Measurements from ENCODE around the gene TWIST1. TPM values are rescaled to one million over a fixed set of nuclear protein-coding genes. Genes with fewer than 3 reads are reported as not detected.

The TWIST1 gene
- total RNA-seq, 1 experiment from 2014 or later, result not detected

- no peak overlapping the region for H4K8ac ChIP-seq (replicated peaks; ENCODE audit: insufficient read length, low read depth, low read length)
These were observed 16.0 kb downstream of the TWIST1 start for GRCh38 chr7:19101472-19101871.

More at GRCh38 chr7:19101472-19101871, 16.0 kb downstream of the TWIST1 start:
- no peak overlapping the region for H2BK12ac ChIP-seq (ENCODE audit: insufficient read length, low read depth, low read length)
- H3K27ac ChIP-seq (ENCODE audit: insufficient read length, low read depth, low read length), result no peak overlapping the region
- no peak overlapping the region for H3K14ac ChIP-seq (ENCODE audit: insufficient read depth, low read length)
- H3K9me3 Mint-ChIP-seq, result no peaks in the 10 kb centered on the region
- no peak overlapping the region for H2BK20ac ChIP-seq (ENCODE audit: low read depth, low read length, poor library complexity, severe bottlenecking)
- peaks cover 20 to 21% of the 10 kb centered on the region in 2 experiments for H3K4me1 Mint-ChIP-seq
- no peaks in the 10 kb centered on the region for H3K36me3 Mint-ChIP-seq (ENCODE audit: insufficient read depth in 1 of 3, low read depth in 3 of 3)
- peaks cover 22% of the 10 kb centered on the region for H3K27me3 ChIP-seq (ENCODE audit: insufficient read depth, low read length)
- no peak overlapping the region for H3K18ac ChIP-seq (ENCODE audit: insufficient read length, low read depth, low read length)
- H3K27me3 Mint-ChIP-seq (ENCODE audit: low read depth), result peaks cover 60% of the 10 kb centered on the region
- no peak overlapping the region for H3K9ac ChIP-seq (ENCODE audit: extremely low read depth, insufficient read length, low read length)
- H4K5ac ChIP-seq (ENCODE audit: insufficient read length, low read depth, low read length), result no peak overlapping the region
- H3K4me3 Mint-ChIP-seq, result no peak overlapping the region
- H2AK5ac ChIP-seq (ENCODE audit: insufficient read length, low read length), result no peak overlapping the region
- no peak overlapping the region for H4K91ac ChIP-seq (ENCODE audit: insufficient read length, low read depth, low read length)
- H2BK15ac ChIP-seq (ENCODE audit: low read depth, low read length), result no peak overlapping the region
- H3K9me3 ChIP-seq (ENCODE audit: control insufficient read depth, low read depth, low read length), result no peaks in the 10 kb centered on the region
- no peak for DNase-seq
- no peak for TF ChIP-seq CTCF (conservative IDR thresholded peaks at IDR 0.05)
- no peaks in the 10 kb centered on the region for H3K79me2 ChIP-seq (ENCODE audit: insufficient read depth, low read length)
- no peaks in the 10 kb centered on the region for H3K79me1 ChIP-seq (ENCODE audit: insufficient read depth, low read depth, low read length, poor library complexity, severe bottlenecking)
- WGBS (ENCODE audit: extremely low coverage, insufficient read length, low lambda C conversion rate), result no CpG with 5 or more reads among the region's 1 CpG
- H4K20me1 ChIP-seq (ENCODE audit: control insufficient read depth, insufficient read depth, insufficient read length), result no peaks in the 10 kb centered on the region
- H3K23ac ChIP-seq (ENCODE audit: insufficient read length, low read depth, low read length), result no peak overlapping the region
- H3K4me1 ChIP-seq (ENCODE audit: insufficient read depth, low read length), result peaks cover 8% of the 10 kb centered on the region
- no peak overlapping the region for H2BK120ac ChIP-seq (ENCODE audit: low read depth, low read length, poor library complexity, severe bottlenecking)
- H3K27ac Mint-ChIP-seq, result no peak overlapping the region
- H3K56ac ChIP-seq (ENCODE audit: insufficient read length, low read depth, low read length), result no peak overlapping the region
- H2AFZ ChIP-seq (ENCODE audit: low read length), result no peak overlapping the region
- H3K4me2 ChIP-seq (ENCODE audit: insufficient read depth, insufficient read length, low read length), result no peak overlapping the region
- peaks cover 6% of the 10 kb centered on the region for H3K23me2 ChIP-seq (ENCODE audit: insufficient read length, low read depth, low read length, poor library complexity, severe bottlenecking)
- no peak overlapping the region for H2BK5ac ChIP-seq (ENCODE audit: insufficient read length, low read length)
- H3K4ac ChIP-seq (ENCODE audit: low read depth, low read length), result no peak overlapping the region
- H3T11ph ChIP-seq (ENCODE audit: low read length), result no peak overlapping the region
